Esophagus muscularis mucosa (tissue), 4 donors: ENCODE data around the gene RAB3C. TPM values are rescaled to one million over a fixed set of nuclear protein-coding genes. Genes with fewer than 3 reads are reported as not detected.

Source experiments
- DNase-seq: peaks from one replicate; pipeline ENCODE4 v3.0.0-alpha.2; 2017; ENCODE audit errors: extremely low spot score
- H3K27ac ChIP-seq, 4 donors: fragments of 200-600 bp; sonication (generic); replicated peaks in 1 of 4; 1 replicate in 3 of 4; 2 replicates in 1 of 4; pipeline ENCODE4 v1.5.1; 2016 to 2019; ENCODE audit warnings: mild to moderate bottlenecking in 1 of 4
- H3K27me3 ChIP-seq, 4 donors: fragments of 200-600 bp; sonication (generic); one replicate each; pipeline versions ENCODE4 v1.5.1 to v1.6.0; 2016 to 2019
- H3K36me3 ChIP-seq, 4 donors: fragments of 200-600 bp; sonication (generic); one replicate each; pipeline ENCODE4 v1.5.1; 2016 to 2019
- H3K4me1 ChIP-seq, 4 donors: fragments of 200-600 bp; sonication (generic); one replicate each; pipeline ENCODE4 v1.5.1; 2016 to 2019
- H3K4me3 ChIP-seq, 4 donors: fragments of 200-600 bp; sonication (generic); 1 replicate in 2 of 4; 2 replicates in 2 of 4; pipeline ENCODE4 v1.5.1; 2016 to 2019; ENCODE audit warnings: mild to moderate bottlenecking in 4 of 4, moderate library complexity in 1 of 4
- H3K9me3 ChIP-seq, 4 donors: fragments of 200-600 bp; sonication (generic); 1 replicate in 3 of 4; 2 replicates in 1 of 4; pipeline ENCODE4 v1.5.1; 2016 to 2019
- EP300 ChIP-seq: sonication (generic); formaldehyde crosslinking; IDR thresholded peaks from one replicate; pipeline ENCODE4 v1.6.1; 2017; ENCODE audit warnings: antibody characterized with exemption
- POLR2A ChIP-seq: fragments of 450-650 bp; IDR thresholded peaks from one replicate; pipeline ENCODE4 v1.6.1; 2017; ENCODE audit warnings: antibody characterized with exemption, moderate library complexity, mild to moderate bottlenecking, low read depth
- POLR2AphosphoS5 ChIP-seq, 2 donors: sonication (generic); formaldehyde crosslinking; IDR thresholded peaks; one replicate each; pipeline ENCODE4 v1.6.1; 2017; ENCODE audit warnings: antibody characterized with exemption in 2 of 2
- WGBS: methylation state at CpG from one replicate; pipeline ENCODE4 v1.1.5; 2018; 5-methylcytosine and 5-hydroxymethylcytosine counted together
- intact Hi-C: fragments of 100-400 bp; cut with DNase I; formaldehyde crosslinking; loops from one replicate; pipeline ENCODE4 v1.15.1; 2023
- total RNA-seq, 4 donors: library from RNA; depleted of rRNA; stranded (reverse); fragments of >200 nt; gene quantifications; one replicate each; pipeline versions ENCODE4 v1.1.0 to v1.2.1, GENCODE V29; 2016
- TF ChIP-seq, protein P1 (sequence below), 3 experiments: fragments of 200-600 bp in 2 of 3; fragments of 450-650 bp in 1 of 3; sonication (generic) in 2 of 3; IDR thresholded peaks; one replicate each; pipeline ENCODE4 v1.5.1; 2017 to 2019; ENCODE audit warnings: antibody characterized with exemption in 3 of 3, mild to moderate bottlenecking in 2 of 3, moderate library complexity in 1 of 3

RAB3C gene
- total RNA-seq, 4 donors from 2014 or later: 2.6 to 9.6 (median 5.9) TPM

DNA sequence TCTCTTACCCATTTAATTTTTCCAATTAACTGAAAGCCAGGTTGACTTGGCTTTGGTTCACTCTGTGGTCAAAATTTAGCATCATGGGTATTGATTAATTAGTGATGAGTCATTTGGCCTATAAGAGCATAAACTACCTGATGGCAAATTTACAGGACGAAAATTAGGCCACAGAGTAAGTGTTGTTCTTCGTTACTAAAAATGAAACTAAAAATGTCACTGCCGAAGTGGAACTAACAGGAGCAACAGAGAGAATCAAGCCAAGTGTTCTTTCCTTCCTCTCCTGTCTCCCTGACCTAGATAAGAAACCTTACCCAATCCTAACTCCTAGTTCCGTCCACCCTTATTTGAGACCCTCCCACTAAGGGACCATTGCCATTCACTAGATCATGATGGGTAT lies 176.9 kb downstream of the RAB3C start:
- H3K36me3 ChIP-seq: no peaks in the 10 kb centered on the region
- H3K9me3 ChIP-seq: no peaks in the 10 kb centered on the region
- H3K4me3 ChIP-seq: peak overlapping the region; percentile 14 to 34 (median 22)
- H3K4me1 ChIP-seq: peaks cover 0 to 4% (median 0%) of the 10 kb centered on the region in 4 donors
- no peak for DNase-seq
- WGBS: 58% methylated on average over 4 of the region's 4 CpGs
- H3K27ac ChIP-seq: no peak overlapping the region
- TF ChIP-seq, protein P1, sequence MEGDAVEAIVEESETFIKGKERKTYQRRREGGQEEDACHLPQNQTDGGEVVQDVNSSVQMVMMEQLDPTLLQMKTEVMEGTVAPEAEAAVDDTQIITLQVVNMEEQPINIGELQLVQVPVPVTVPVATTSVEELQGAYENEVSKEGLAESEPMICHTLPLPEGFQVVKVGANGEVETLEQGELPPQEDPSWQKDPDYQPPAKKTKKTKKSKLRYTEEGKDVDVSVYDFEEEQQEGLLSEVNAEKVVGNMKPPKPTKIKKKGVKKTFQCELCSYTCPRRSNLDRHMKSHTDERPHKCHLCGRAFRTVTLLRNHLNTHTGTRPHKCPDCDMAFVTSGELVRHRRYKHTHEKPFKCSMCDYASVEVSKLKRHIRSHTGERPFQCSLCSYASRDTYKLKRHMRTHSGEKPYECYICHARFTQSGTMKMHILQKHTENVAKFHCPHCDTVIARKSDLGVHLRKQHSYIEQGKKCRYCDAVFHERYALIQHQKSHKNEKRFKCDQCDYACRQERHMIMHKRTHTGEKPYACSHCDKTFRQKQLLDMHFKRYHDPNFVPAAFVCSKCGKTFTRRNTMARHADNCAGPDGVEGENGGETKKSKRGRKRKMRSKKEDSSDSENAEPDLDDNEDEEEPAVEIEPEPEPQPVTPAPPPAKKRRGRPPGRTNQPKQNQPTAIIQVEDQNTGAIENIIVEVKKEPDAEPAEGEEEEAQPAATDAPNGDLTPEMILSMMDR (IDR thresholded peaks at IDR 0.05): no peak
- TF ChIP-seq POLR2A (no peak), EP300 (no peak), POLR2AphosphoS5 (IDR thresholded peaks at IDR 0.05) (no peak)
- H3K27me3 ChIP-seq: no peaks in the 10 kb centered on the region
- intact Hi-C loops: no loop called here

DNA sequence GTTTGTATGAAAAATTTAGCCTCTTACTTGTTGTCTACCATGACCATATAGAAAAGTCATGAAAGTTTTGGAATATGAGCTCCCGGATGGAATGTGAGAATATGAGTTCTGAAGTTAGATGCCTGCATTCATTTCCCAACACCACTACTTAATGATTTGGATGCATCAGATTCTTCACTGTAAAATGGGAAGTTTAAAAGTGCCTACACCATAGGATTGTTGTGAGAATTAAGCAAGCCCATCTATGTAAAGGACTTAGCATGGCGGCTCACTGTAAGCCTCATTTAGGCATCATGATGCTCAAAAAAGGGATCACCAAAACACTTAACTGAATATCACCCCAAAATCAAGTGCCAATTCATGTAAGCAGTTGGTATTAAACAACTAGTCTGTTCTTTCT lies 177.3 kb downstream of the RAB3C start:
- Histone ChIP-seq H3K9me3 (no peaks in the 10 kb centered on the region), H3K4me1 (peaks cover 0 to 4% (median 0%) of the 10 kb centered on the region in 4 donors), H3K36me3 (no peaks in the 10 kb centered on the region), H3K27me3 (no peaks in the 10 kb centered on the region), H3K27ac (no peak overlapping the region), H3K4me3 (peak overlapping the region in 3 of 4 donors; percentile 14 to 34 (median 27))
- TF ChIP-seq, protein P1 (IDR thresholded peaks at IDR 0.05): no peak
- TF ChIP-seq POLR2AphosphoS5 (IDR thresholded peaks at IDR 0.05) (no peak), EP300 (no peak), POLR2A (no peak)
- 82% methylated on average over 2 of the region's 2 CpGs for WGBS
- intact Hi-C loops: no loop called here
- no peak for DNase-seq

DNA sequence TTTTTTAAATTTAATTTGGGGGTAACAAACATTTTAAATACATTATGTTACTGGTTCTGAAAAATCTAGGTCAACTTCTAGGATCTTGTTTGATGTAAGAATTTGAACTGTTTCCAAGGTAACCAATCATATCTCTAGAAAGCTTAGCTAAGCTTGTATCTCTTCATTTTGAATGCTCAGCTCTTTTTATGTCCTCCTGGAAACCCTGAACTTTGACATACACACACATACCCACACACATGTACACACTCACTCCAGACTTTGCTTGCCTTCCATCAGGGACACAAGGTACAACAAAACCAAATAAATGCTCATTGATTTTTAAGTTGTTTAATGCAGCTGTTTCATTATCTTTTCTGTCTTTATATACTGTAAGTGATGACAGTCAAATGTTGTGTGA lies 178.5 kb downstream of the RAB3C start:
- Histone ChIP-seq H3K4me3 (no peak overlapping the region), H3K27ac (no peak overlapping the region), H3K9me3 (no peaks in the 10 kb centered on the region), H3K4me1 (peaks cover 0 to 4% (median 0%) of the 10 kb centered on the region in 4 donors), H3K27me3 (no peaks in the 10 kb centered on the region), H3K36me3 (no peaks in the 10 kb centered on the region)
- intact Hi-C loops: no loop called here
- no peak for DNase-seq
- TF ChIP-seq POLR2AphosphoS5 (IDR thresholded peaks at IDR 0.05) (no peak), POLR2A (no peak)
- TF ChIP-seq, protein P1 (IDR thresholded peaks at IDR 0.05): no peak

DNA sequence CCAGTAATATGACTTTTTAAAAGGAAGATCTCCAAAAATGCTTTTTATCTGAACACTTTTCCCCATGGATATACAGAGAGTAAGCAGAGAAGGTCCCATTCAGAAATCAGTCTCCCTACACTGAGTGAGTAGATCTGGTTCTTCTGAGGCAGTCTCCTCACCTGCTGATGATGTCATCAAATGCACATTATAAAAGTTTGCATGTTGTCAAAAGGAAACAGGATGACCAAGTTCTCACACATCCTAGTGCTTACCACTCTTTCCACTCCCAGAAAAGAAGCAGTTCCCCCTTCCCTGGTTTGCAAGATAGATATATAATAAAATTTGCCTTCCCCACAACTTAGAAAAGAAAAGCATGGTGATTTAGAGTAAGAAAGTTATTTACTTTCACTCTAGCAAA lies 180.5 kb downstream of the RAB3C start:
- H3K27me3 ChIP-seq: no peaks in the 10 kb centered on the region
- DNase-seq: no peak
- intact Hi-C loops: no loop called here
- H3K27ac ChIP-seq: no peak overlapping the region
- no peaks in the 10 kb centered on the region for H3K36me3 ChIP-seq
- no peak overlapping the region for H3K4me3 ChIP-seq
- peaks cover 0 to 4% (median 0%) of the 10 kb centered on the region in 4 donors for H3K4me1 ChIP-seq
- no peaks in the 10 kb centered on the region for H3K9me3 ChIP-seq
- TF ChIP-seq, protein P1 (IDR thresholded peaks at IDR 0.05): no peak
- TF ChIP-seq POLR2A: no peak
- TF ChIP-seq POLR2AphosphoS5 (IDR thresholded peaks at IDR 0.05): no peak
- TF ChIP-seq EP300: no peak

DNA sequence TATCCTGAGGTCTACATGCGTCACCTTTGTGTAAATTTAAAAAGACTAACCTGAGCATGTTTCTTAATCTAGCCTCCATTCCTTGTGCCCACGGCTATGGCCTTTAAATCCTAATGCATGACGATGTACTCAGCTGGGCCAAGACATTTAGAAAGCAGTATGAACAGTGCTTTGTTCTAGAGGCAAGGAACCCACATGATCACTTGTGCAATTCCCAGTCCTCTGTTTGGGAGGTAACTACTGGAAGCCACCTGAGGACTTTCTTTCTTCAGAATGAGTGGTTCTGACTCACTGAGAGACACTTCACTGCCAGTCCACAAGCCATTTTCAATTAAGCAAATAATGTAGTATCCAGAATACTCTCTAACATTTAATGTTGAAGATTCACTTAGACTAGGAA lies 181.3 kb downstream of the RAB3C start:
- Histone ChIP-seq H3K9me3 (no peaks in the 10 kb centered on the region), H3K4me3 (no peak overlapping the region), H3K4me1 (peaks cover 0 to 4% (median 0%) of the 10 kb centered on the region in 4 donors), H3K27ac (no peak overlapping the region), H3K27me3 (no peaks in the 10 kb centered on the region), H3K36me3 (no peaks in the 10 kb centered on the region)
- intact Hi-C loops: no loop called here
- 94% methylated on average over 3 of the region's 3 CpGs for WGBS
- no peak for DNase-seq
- TF ChIP-seq POLR2A (no peak), POLR2AphosphoS5 (IDR thresholded peaks at IDR 0.05) (no peak), EP300 (no peak)
- TF ChIP-seq, protein P1 (IDR thresholded peaks at IDR 0.05): no peak
